Sigmoid colon (tissue), 7 donors: ENCODE data around the gene ANKRD2. TPM values are rescaled to one million over a fixed set of nuclear protein-coding genes. Genes with fewer than 3 reads are reported as not detected.
A peak's percentile ranks its signal among the peaks of the same experiment; 100 is the strongest.

Source experiments
- DNase-seq: peaks from one replicate; pipeline ENCODE4 v3.0.0-alpha.2; 2019
- H3K27ac ChIP-seq, 4 donors: fragments of 200-600 bp; sonication (generic); one replicate each; pipeline ENCODE4 v1.5.1; 2016 to 2019; ENCODE audit warnings: mild to moderate bottlenecking in 1 of 4
- H3K27me3 ChIP-seq, 3 donors: fragments of 200-600 bp; sonication (generic); one replicate each; pipeline ENCODE4 v1.5.1; 2019; ENCODE audit warnings: mild to moderate bottlenecking in 1 of 3
- H3K36me3 ChIP-seq, 4 donors: fragments of 200-600 bp; sonication (generic); one replicate each; pipeline ENCODE4 v1.5.1; 2016 to 2019
- H3K4me1 ChIP-seq, 4 donors: fragments of 200-600 bp; sonication (generic); one replicate each; pipeline ENCODE4 v1.5.1; 2017 to 2019
- H3K4me3 ChIP-seq, 4 donors: fragments of 200-600 bp; sonication (generic); one replicate each; pipeline ENCODE4 v1.5.1; 2017 to 2019; ENCODE audit warnings: mild to moderate bottlenecking in 2 of 4, moderate library complexity in 1 of 4
- H3K9me3 ChIP-seq, 4 donors: fragments of 200-600 bp in 3 of 4; sonication (generic) in 3 of 4; one replicate each; pipeline versions ENCODE4 v1.5.1 to v1.6.1; 2013 to 2019
- CTCF ChIP-seq, 4 experiments: fragments of 450-650 bp in 3 of 4; fragments of 200-600 bp in 1 of 4; IDR thresholded peaks; one replicate each; pipeline ENCODE4 v1.5.1; 2016 to 2019; ENCODE audit warnings: antibody characterized with exemption in 4 of 4, mild to moderate bottlenecking in 3 of 4, moderate library complexity in 2 of 4
- EP300 ChIP-seq, 4 donors: sonication (generic); formaldehyde crosslinking; IDR thresholded peaks; one replicate each; pipeline ENCODE4 v1.6.1; 2017; ENCODE audit warnings: antibody characterized with exemption in 4 of 4
- POLR2A ChIP-seq, 2 donors: fragments of 450-650 bp; IDR thresholded peaks; one replicate each; pipeline ENCODE4 v1.6.1; 2016; ENCODE audit warnings: antibody characterized with exemption in 2 of 2, mild to moderate bottlenecking in 2 of 2, moderate library complexity in 2 of 2
- POLR2AphosphoS5 ChIP-seq, 4 donors: sonication (generic); formaldehyde crosslinking; IDR thresholded peaks; one replicate each; pipeline ENCODE4 v1.6.1; 2017; ENCODE audit warnings: antibody characterized with exemption in 4 of 4
- WGBS, 2 donors: extraction: QIAGEN DNeasy Blood & Tissue Kit; methylation state at CpG; one replicate each; pipeline ENCODE4 v1.1.7; 2013; 5-methylcytosine and 5-hydroxymethylcytosine counted together
- intact Hi-C: fragments of 100-400 bp; cut with DNase I; formaldehyde crosslinking; loops from one replicate; pipeline ENCODE4 v1.15.1; 2023
- polyA plus RNA-seq, 3 donors: library from polyadenylated mRNA; stranded (reverse); fragments of 200-250 nt; gene quantifications; one replicate each; pipeline ENCODE4 v1.2.3, GENCODE V29; 2013
- total RNA-seq, 4 donors: library from RNA; depleted of rRNA; stranded (reverse); fragments of >200 nt; gene quantifications; one replicate each; pipeline ENCODE4 v1.1.0, GENCODE V29; 2016
- donor health status: healthy with polysubstance abuse.
- donor health status: Bipolar disorder and iron deficiency.
- donor health status: healthy.

Gene ANKRD2
- total and polyA plus RNA-seq, 7 donors: 0.31 to 1.2 (median 0.49) TPM; not detected in 4

- Histone ChIP-seq H3K27ac (no peak overlapping the region), H3K9me3 (no peaks in the 10 kb centered on the region), H3K36me3 (no peaks in the 10 kb centered on the region), H3K4me3 (no peak overlapping the region), H3K4me1 (no peaks in the 10 kb centered on the region), H3K27me3 (no peaks in the 10 kb centered on the region)
- no peak for DNase-seq
- TF ChIP-seq POLR2A (IDR thresholded peaks at IDR 0.05): no peak
- TF ChIP-seq CTCF (IDR thresholded peaks at IDR 0.05): no peak
- TF ChIP-seq EP300 (IDR thresholded peaks at IDR 0.05): no peak
- no peak for TF ChIP-seq POLR2AphosphoS5 (IDR thresholded peaks at IDR 0.05)
- intact Hi-C loops: no loop called here
- 85 to 88% methylated on average over 14 of the region's 14 CpGs for WGBS, 2 donors
Observed at GRCh38 chr10:97529685-97530465, 42.7 kb upstream of the ANKRD2 start.

GRCh38 chr10:97531401-97531986 is 41.1 kb upstream of the ANKRD2 start:
- Histone ChIP-seq H3K36me3 (no peaks in the 10 kb centered on the region), H3K27ac (no peak overlapping the region), H3K4me1 (no peaks in the 10 kb centered on the region), H3K27me3 (no peaks in the 10 kb centered on the region), H3K9me3 (no peaks in the 10 kb centered on the region), H3K4me3 (no peak overlapping the region)
- intact Hi-C loops: no loop called here
- TF ChIP-seq POLR2AphosphoS5 (IDR thresholded peaks at IDR 0.05): no peak
- no peak for TF ChIP-seq EP300 (IDR thresholded peaks at IDR 0.05)
- TF ChIP-seq CTCF (IDR thresholded peaks at IDR 0.05): no peak
- TF ChIP-seq POLR2A (IDR thresholded peaks at IDR 0.05): no peak
- 86 to 88% methylated on average over 10 of the region's 10 CpGs for WGBS, 2 donors
- DNase-seq: no peak

GRCh38 chr10:97532935-97533671 is 39.5 kb upstream of the ANKRD2 start:
- DNase-seq: no peak
- H3K36me3 ChIP-seq: no peaks in the 10 kb centered on the region
- 81 to 82% methylated on average over 12 of the region's 12 CpGs for WGBS, 2 donors
- TF ChIP-seq POLR2AphosphoS5 (IDR thresholded peaks at IDR 0.05): no peak
- H3K27me3 ChIP-seq: no peaks in the 10 kb centered on the region
- no peak overlapping the region for H3K4me3 ChIP-seq
- no peak overlapping the region for H3K27ac ChIP-seq
- no peaks in the 10 kb centered on the region for H3K9me3 ChIP-seq
- intact Hi-C loops: no loop called here
- H3K4me1 ChIP-seq: no peaks in the 10 kb centered on the region

GRCh38 chr10:97533888-97534287 is 38.7 kb upstream of the ANKRD2 start:
- Histone ChIP-seq H3K36me3 (no peaks in the 10 kb centered on the region), H3K27me3 (no peaks in the 10 kb centered on the region), H3K27ac (no peak overlapping the region), H3K9me3 (no peaks in the 10 kb centered on the region), H3K4me1 (no peaks in the 10 kb centered on the region), H3K4me3 (no peak overlapping the region)
- intact Hi-C loops: no loop called here
- TF ChIP-seq EP300 (IDR thresholded peaks at IDR 0.05): no peak
- DNase-seq: no peak
- WGBS, 2 donors: 83 to 88% methylated on average over 6 of the region's 6 CpGs

GRCh38 chr10:97534746-97535367 is 37.7 kb upstream of the ANKRD2 start:
- Histone ChIP-seq H3K4me1 (peaks cover 0 to 4% (median 0%) of the 10 kb centered on the region in 4 donors), H3K27ac (no peak overlapping the region), H3K4me3 (no peak overlapping the region), H3K27me3 (no peaks in the 10 kb centered on the region), H3K36me3 (no peaks in the 10 kb centered on the region), H3K9me3 (no peaks in the 10 kb centered on the region)
- TF ChIP-seq EP300 (IDR thresholded peaks at IDR 0.05): no peak
- TF ChIP-seq POLR2A (IDR thresholded peaks at IDR 0.05): no peak
- TF ChIP-seq POLR2AphosphoS5 (IDR thresholded peaks at IDR 0.05): no peak
- TF ChIP-seq CTCF (IDR thresholded peaks at IDR 0.05): peak in 1 of 4 experiments; percentile 12
- 81 to 87% methylated on average over 6 of the region's 6 CpGs for WGBS, 2 donors
- intact Hi-C loops: no loop called here
- DNase-seq: no peak
